ENCODE measurements around the gene CYP1B1.

DNA sequence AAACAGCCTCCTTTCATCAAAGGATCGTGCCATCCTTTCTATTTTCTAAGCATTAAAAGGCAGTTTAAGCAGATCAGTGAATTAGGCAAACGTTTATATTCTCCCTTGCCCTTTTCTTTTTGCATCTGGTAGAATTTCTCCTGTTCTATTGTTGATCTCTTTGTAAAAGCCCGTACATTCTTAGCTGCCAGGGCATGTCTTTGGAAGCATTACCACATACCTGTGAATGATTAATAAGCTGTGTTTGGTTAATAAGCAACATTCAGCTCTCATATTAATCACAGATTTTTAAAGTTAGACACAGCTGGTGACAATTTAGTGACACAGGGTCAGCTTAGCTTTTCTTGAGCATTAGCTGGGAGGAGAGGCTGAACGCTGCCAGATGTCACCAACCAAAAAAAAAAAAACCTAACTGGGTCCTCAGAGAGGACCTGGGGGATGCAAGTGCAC, 33.8 kb upstream of the CYP1B1 start:
- TF ChIP-seq, protein P1, sequence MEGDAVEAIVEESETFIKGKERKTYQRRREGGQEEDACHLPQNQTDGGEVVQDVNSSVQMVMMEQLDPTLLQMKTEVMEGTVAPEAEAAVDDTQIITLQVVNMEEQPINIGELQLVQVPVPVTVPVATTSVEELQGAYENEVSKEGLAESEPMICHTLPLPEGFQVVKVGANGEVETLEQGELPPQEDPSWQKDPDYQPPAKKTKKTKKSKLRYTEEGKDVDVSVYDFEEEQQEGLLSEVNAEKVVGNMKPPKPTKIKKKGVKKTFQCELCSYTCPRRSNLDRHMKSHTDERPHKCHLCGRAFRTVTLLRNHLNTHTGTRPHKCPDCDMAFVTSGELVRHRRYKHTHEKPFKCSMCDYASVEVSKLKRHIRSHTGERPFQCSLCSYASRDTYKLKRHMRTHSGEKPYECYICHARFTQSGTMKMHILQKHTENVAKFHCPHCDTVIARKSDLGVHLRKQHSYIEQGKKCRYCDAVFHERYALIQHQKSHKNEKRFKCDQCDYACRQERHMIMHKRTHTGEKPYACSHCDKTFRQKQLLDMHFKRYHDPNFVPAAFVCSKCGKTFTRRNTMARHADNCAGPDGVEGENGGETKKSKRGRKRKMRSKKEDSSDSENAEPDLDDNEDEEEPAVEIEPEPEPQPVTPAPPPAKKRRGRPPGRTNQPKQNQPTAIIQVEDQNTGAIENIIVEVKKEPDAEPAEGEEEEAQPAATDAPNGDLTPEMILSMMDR (IDR thresholded peaks at IDR 0.05; ENCODE audit: low read length) = no peak
- TF ChIP-seq EZH2 (optimal IDR thresholded peaks at IDR 0.05; ENCODE audit: low read depth, low read length) = no peak
- no peak for TF ChIP-seq EZH2phosphoT487 (IDR thresholded peaks at IDR 0.05; ENCODE audit: low read length)
